ENCODE measurements around the gene DNAJB13. TPM values are rescaled to one million over a fixed set of nuclear protein-coding genes. Genes with fewer than 3 reads are reported as not detected.

Gene DNAJB13
- total RNA-seq, 2 experiments from 2014 or later, result 0.29 TPM; not detected in 1

- H3K36me3 ChIP-seq (ENCODE audit: insufficient read depth, low read length), result no peaks in the 10 kb centered on the region
- TF ChIP-seq EZH2phosphoT487 (IDR thresholded peaks at IDR 0.05; ENCODE audit: borderline replicate concordance, low read depth, low read length) (no peak), CTCF (conservative IDR thresholded peaks at IDR 0.05; ENCODE audit: low read length) (no peak)
- no TSS peak for BruUV-seq (replicated peaks)
These were observed 11.4 kb downstream of the DNAJB13 start for GRCh38 chr11:73962101-73962705.

GRCh38 chr11:73963861-73964260 lies 13.0 kb downstream of the DNAJB13 start:
- Histone ChIP-seq H3K4me2 (ENCODE audit: low read length) (peak overlapping the region; percentile 14; the same call in 1 of the 2 replicates), H3K4me3 (ENCODE audit: low read depth, low read length, poor library complexity, severe bottlenecking) (no peak overlapping the region), H3K79me2 (ENCODE audit: insufficient read depth, low read depth, low read length) (no peaks in the 10 kb centered on the region), H3K9me2 (ENCODE audit: insufficient read depth, low read length) (no peaks in the 10 kb centered on the region), H4K20me1 (ENCODE audit: insufficient read depth, low read length) (no peaks in the 10 kb centered on the region), H3K36me3 (ENCODE audit: insufficient read depth, low read length) (no peaks in the 10 kb centered on the region), H3K4me1 (ENCODE audit: insufficient read depth, low read length, poor library complexity, severe bottlenecking) (peaks cover 9% of the 10 kb centered on the region), H2AFZ (ENCODE audit: low read length) (peak overlapping the region; percentile 33; the same call in 1 of the 2 replicates), H3K27ac (ENCODE audit: low read depth, low read length, poor library complexity, severe bottlenecking) (no peak overlapping the region), H3K9me3 (ENCODE audit: low read length) (no peaks in the 10 kb centered on the region)
- ChIA-PET CTCF (ENCODE audit: unreplicated experiment) (interaction anchor here (0.7 kb wide), 1 partner anchor 104 kb away, joined by 3 read pairs; no protein-coding TSS in a partner anchor), POLR2A (interaction anchor here (0.8 kb wide), 1 partner anchor 34 kb away, joined by 3 read pairs; no protein-coding TSS in a partner anchor)
- no peak for DNase-seq (ENCODE audit: low spot score)
- BruUV-seq (replicated peaks), result no TSS peak
- TF ChIP-seq CTCF (conservative IDR thresholded peaks at IDR 0.05; ENCODE audit: low read length) (no peak), EZH2phosphoT487 (IDR thresholded peaks at IDR 0.05; ENCODE audit: borderline replicate concordance, low read depth, low read length) (no peak)
- intact Hi-C loops (cut with micrococcal nuclease; ENCODE audit: unreplicated experiment), result loop anchor here (1.0 to 5.0 kb wide), 6 partner anchors 68 to 483 kb away; partner anchors contain the start of genes C2CD3 and PPME1

More at GRCh38 chr11:73962101-73962705, 11.4 kb downstream of the DNAJB13 start:
- Histone ChIP-seq H3K27ac (ENCODE audit: low read depth, low read length, poor library complexity, severe bottlenecking) (no peak overlapping the region), H3K4me1 (ENCODE audit: insufficient read depth, low read length, poor library complexity, severe bottlenecking) (peaks cover 13% of the 10 kb centered on the region), H3K9me2 (ENCODE audit: insufficient read depth, low read length) (no peaks in the 10 kb centered on the region), H3K4me2 (ENCODE audit: low read length) (no peak overlapping the region), H3K9me3 (ENCODE audit: low read length) (no peaks in the 10 kb centered on the region), H4K20me1 (ENCODE audit: insufficient read depth, low read length) (no peaks in the 10 kb centered on the region), H3K79me2 (ENCODE audit: insufficient read depth, low read depth, low read length) (no peaks in the 10 kb centered on the region), H2AFZ (ENCODE audit: low read length) (no peak overlapping the region), H3K4me3 (ENCODE audit: low read depth, low read length, poor library complexity, severe bottlenecking) (no peak overlapping the region)
- ChIA-PET CTCF (ENCODE audit: unreplicated experiment) (no interaction called here), POLR2A (no interaction called here)
- intact Hi-C loops (cut with micrococcal nuclease; ENCODE audit: unreplicated experiment), result loop anchor here (5.0 kb wide), 4 partner anchors 70 to 485 kb away; partner anchors contain the start of genes C2CD3 and PPME1
- DNase-seq (ENCODE audit: low spot score), result no peak
